ENCODE measurements around the gene PRRT1.

DNA sequence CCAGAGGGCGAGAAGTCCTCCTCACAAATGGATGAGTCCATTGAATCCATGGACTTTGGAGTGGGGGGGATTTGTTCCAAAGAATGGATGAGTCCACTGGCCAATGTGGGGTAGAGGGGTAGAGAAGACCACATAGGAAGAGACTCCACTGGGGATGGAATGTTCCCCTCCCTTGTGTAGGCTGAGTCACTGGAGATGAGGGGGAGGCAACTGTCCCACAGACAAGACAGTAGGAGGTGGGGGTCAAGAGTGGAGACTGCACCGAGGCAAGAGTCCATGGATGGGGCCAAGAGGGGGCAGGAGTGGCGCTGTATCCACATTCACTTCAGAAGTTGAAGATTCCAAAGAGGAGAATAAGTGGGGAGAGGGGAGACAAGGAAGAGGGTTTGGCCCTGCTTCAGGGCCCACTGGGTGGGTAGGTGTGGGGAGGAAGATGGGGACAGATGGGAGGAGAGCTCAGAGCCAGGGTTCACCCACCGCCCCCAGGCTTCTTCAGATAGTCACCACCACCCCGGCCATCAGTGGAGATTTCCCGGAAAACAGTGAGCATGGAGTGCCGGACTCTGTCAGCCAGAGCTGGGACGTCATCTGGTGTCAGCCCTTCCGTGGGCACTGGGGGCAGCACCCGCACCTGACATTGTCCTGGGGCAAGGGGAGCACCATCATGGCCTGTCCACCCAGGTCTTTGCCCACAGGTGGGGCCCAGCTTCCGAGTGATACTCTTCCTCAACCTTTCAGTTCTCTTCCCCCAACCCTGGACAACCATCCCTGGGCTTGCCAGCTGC, 17.3 kb upstream of the PRRT1 start:
- TF ChIP-seq EZH2 (IDR thresholded peaks at IDR 0.05; ENCODE audit: borderline replicate concordance, low read length): no peak
- TF ChIP-seq, protein P1, sequence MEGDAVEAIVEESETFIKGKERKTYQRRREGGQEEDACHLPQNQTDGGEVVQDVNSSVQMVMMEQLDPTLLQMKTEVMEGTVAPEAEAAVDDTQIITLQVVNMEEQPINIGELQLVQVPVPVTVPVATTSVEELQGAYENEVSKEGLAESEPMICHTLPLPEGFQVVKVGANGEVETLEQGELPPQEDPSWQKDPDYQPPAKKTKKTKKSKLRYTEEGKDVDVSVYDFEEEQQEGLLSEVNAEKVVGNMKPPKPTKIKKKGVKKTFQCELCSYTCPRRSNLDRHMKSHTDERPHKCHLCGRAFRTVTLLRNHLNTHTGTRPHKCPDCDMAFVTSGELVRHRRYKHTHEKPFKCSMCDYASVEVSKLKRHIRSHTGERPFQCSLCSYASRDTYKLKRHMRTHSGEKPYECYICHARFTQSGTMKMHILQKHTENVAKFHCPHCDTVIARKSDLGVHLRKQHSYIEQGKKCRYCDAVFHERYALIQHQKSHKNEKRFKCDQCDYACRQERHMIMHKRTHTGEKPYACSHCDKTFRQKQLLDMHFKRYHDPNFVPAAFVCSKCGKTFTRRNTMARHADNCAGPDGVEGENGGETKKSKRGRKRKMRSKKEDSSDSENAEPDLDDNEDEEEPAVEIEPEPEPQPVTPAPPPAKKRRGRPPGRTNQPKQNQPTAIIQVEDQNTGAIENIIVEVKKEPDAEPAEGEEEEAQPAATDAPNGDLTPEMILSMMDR (conservative IDR thresholded peaks at IDR 0.05 in 1 of 2, IDR thresholded peaks at IDR 0.05 in 1 of 2; ENCODE audit: extremely low read depth in 1 of 2, insufficient read depth in 1 of 2, low read depth in 1 of 2, low read length in 2 of 2): no peak

Measured in mammary epithelial cell (primary cell).